Upper lobe of right lung (tissue), 1 donor: ENCODE data around the gene LPCAT1. TPM values are rescaled to one million over a fixed set of nuclear protein-coding genes. Genes with fewer than 3 reads are reported as not detected.

Experiments
- ATAC-seq: fragments of 200-7000 bp; cut with Tn5 transposase; one replicate; pipeline ENCODE4 v1.9.1; 2020; ENCODE audit warnings: mild to moderate bottlenecking, moderate library complexity
- DNase-seq: peaks from one replicate; pipeline ENCODE4 v3.0.0-alpha.2; 2020
- H3K27ac ChIP-seq: fragments of 200-600 bp; one replicate; pipeline ENCODE4 v1.8.0; 2022
- H3K27me3 ChIP-seq: fragments of 200-600 bp; one replicate; pipeline ENCODE4 v1.8.0; 2022; ENCODE audit warnings: mild to moderate bottlenecking
- H3K36me3 ChIP-seq: fragments of 200-600 bp; one replicate; pipeline ENCODE4 v1.8.0; 2022
- H3K4me1 ChIP-seq: fragments of 200-600 bp; one replicate; pipeline ENCODE4 v1.8.0; 2022
- H3K4me3 ChIP-seq: fragments of 200-600 bp; one replicate; pipeline ENCODE4 v1.8.0; 2022; ENCODE audit warnings: mild to moderate bottlenecking
- H3K9me3 ChIP-seq: fragments of 200-600 bp; one replicate; pipeline ENCODE4 v1.8.0; 2022
- CTCF ChIP-seq: fragments of 200-600 bp; IDR thresholded peaks from one replicate; pipeline ENCODE4 v1.8.0; 2022; ENCODE audit warnings: antibody characterized with exemption
- intact Hi-C: fragments of 100-400 bp; cut with DNase I; formaldehyde crosslinking; loops from one replicate; pipeline ENCODE4 v1.11.0; 2022
- total RNA-seq: library from RNA; stranded (reverse); fragmentation: NEBNext Ultra II Directional; extraction: Animal tissue kit (Norgen Biotek cat#: 25700); gene quantifications from one replicate; pipeline ENCODE4 v1.2.1, GENCODE V29; 2021
- donor health status: DM: no; HTN: yes; CAD: no; lungs with severe emphysema.

Gene LPCAT1
- total RNA-seq, 1 donor from 2014 or later: 690 TPM

- intact Hi-C loops: no loop called here
- Histone ChIP-seq H3K9me3 (no peaks in the 10 kb centered on the region), H3K4me3 (no peak overlapping the region), H3K27me3 (no peaks in the 10 kb centered on the region), H3K27ac (no peak overlapping the region), H3K36me3 (no peaks in the 10 kb centered on the region), H3K4me1 (no peaks in the 10 kb centered on the region)
- DNase-seq (peak; percentile 45), ATAC-seq (no peak)
- TF ChIP-seq CTCF: no peak
Observed at GRCh38 chr5:1420211-1421195, 103.3 kb downstream of the LPCAT1 start.

GRCh38 chr5:1419476-1420210 lies 104.1 kb downstream of the LPCAT1 start:
- H3K9me3 ChIP-seq: no peaks in the 10 kb centered on the region
- intact Hi-C loops: no loop called here
- TF ChIP-seq CTCF: no peak
- no peaks in the 10 kb centered on the region for H3K36me3 ChIP-seq
- ATAC-seq (no peak), DNase-seq (peak; percentile 50)
- no peaks in the 10 kb centered on the region for H3K27me3 ChIP-seq
- no peak overlapping the region for H3K4me3 ChIP-seq
- H3K27ac ChIP-seq: no peak overlapping the region
- H3K4me1 ChIP-seq: no peaks in the 10 kb centered on the region

- intact Hi-C loops: no loop called here
- no peak for TF ChIP-seq CTCF
Observed at GRCh38 chr5:1418921-1419280, 104.9 kb downstream of the LPCAT1 start.

GRCh38 chr5:1418238-1418920 lies 105.4 kb downstream of the LPCAT1 start:
- H3K9me3 ChIP-seq: no peaks in the 10 kb centered on the region
- DNase-seq (no peak), ATAC-seq (no peak)
- no peak overlapping the region for H3K27ac ChIP-seq
- intact Hi-C loops: no loop called here
- H3K36me3 ChIP-seq: no peaks in the 10 kb centered on the region
- TF ChIP-seq CTCF: no peak
- H3K4me1 ChIP-seq: no peaks in the 10 kb centered on the region
- no peak overlapping the region for H3K4me3 ChIP-seq
- no peaks in the 10 kb centered on the region for H3K27me3 ChIP-seq

More at GRCh38 chr5:1418921-1419280, 104.9 kb downstream of the LPCAT1 start:
- Histone ChIP-seq H3K4me3 (no peak overlapping the region), H3K4me1 (no peaks in the 10 kb centered on the region), H3K36me3 (no peaks in the 10 kb centered on the region), H3K27ac (no peak overlapping the region), H3K9me3 (no peaks in the 10 kb centered on the region), H3K27me3 (no peaks in the 10 kb centered on the region)
- DNase-seq: no peak
- no peak for ATAC-seq

GRCh38 chr5:1417586-1418225 lies 106.1 kb downstream of the LPCAT1 start:
- ATAC-seq (no peak), DNase-seq (peak; percentile 61)
- Histone ChIP-seq H3K9me3 (no peaks in the 10 kb centered on the region), H3K4me1 (no peaks in the 10 kb centered on the region), H3K27ac (no peak overlapping the region), H3K4me3 (no peak overlapping the region), H3K27me3 (no peaks in the 10 kb centered on the region), H3K36me3 (no peaks in the 10 kb centered on the region)
- intact Hi-C loops: no loop called here
- TF ChIP-seq CTCF: no peak
